Endothelial cell of umbilical vein (primary cell): ENCODE data around the gene TRIM56. TPM values are rescaled to one million over a fixed set of nuclear protein-coding genes. Genes with fewer than 3 reads are reported as not detected.

Source experiments
- Bru-seq: library from RNA; stranded (reverse); fragments of 400-500 nt; gene quantifications from one replicate; lab custom pipeline; 2021; lab: Mats Ljungman, UMichigan
- BruChase-seq, 2 experiments: library from RNA; stranded (reverse); fragments of 400-500 nt; gene quantifications; one replicate each; lab custom pipeline; 2021; lab: Mats Ljungman, UMichigan
- BruUV-seq: library from RNA; stranded (reverse); fragments of 400-500 nt; replicated peaks from 2 replicates; lab custom pipeline; 2021; lab: Mats Ljungman, UMichigan
- CTCF ChIA-PET: fragments of 300-600, 350-600 bp; sonication (Branson Sonifier 250); formaldehyde crosslinking; loops from one replicate; lab custom pipeline; 2021; ENCODE audit warnings: antibody characterized with exemption, inconsistent platforms; lab: Charles Lee
- POLR2A ChIA-PET: fragments of 300-600, 350-600 bp; sonication (Branson Sonifier 250); formaldehyde crosslinking; loops from one replicate; lab custom pipeline; 2021; ENCODE audit warnings: antibody characterized with exemption, inconsistent platforms; lab: Charles Lee
- DNase-seq: peaks from one replicate; pipeline ENCODE4 v3.0.0-alpha.2; 2011; ENCODE audit warnings: low read depth, low spot score
- FAIRE-seq: peaks from 2 replicates; lab custom pipeline; 2011; peaks lifted over from hg19 to GRCh38; lab: Jason Lieb, UNC
- H2AFZ ChIP-seq: 2 replicates; pipeline ENCODE4 v1.6.0; 2012; ENCODE audit warnings: low read depth, low read length, control low read depth, inconsistent platforms
- H3K27ac ChIP-seq: 2 replicates; pipeline ENCODE4 v1.5.1; 2011; ENCODE audit warnings: low read depth, mild to moderate bottlenecking, control low read depth, low read length, moderate library complexity; ENCODE audit not compliant: insufficient read depth
- H3K27me3 ChIP-seq, 2 experiments: 2 replicates each; pipeline versions ENCODE4 v1.6.0 to v1.6.1; 2011; ENCODE audit warnings: low read length in 2 of 2, mixed read lengths in 1 of 2; ENCODE audit not compliant: control insufficient read depth in 2 of 2, insufficient read depth in 2 of 2
- H3K36me3 ChIP-seq, 2 experiments: 2 replicates in 1 of 2; 3 replicates in 1 of 2; pipeline ENCODE4 v1.5.1; 2011; ENCODE audit warnings: low read length in 2 of 2, mild to moderate bottlenecking in 1 of 2, moderate library complexity in 1 of 2; ENCODE audit not compliant: control insufficient read depth in 2 of 2, insufficient read depth in 2 of 2; ENCODE audit errors: extremely low read depth in 1 of 2
- H3K4me1 ChIP-seq: 3 replicates; pipeline ENCODE4 v1.5.1; 2011; ENCODE audit warnings: mild to moderate bottlenecking, low read length; ENCODE audit not compliant: control insufficient read depth, insufficient read depth; ENCODE audit errors: extremely low read depth
- H3K4me2 ChIP-seq: 2 replicates; pipeline ENCODE4 v1.6.1; 2011; ENCODE audit warnings: low read length, control low read depth, mixed read lengths; ENCODE audit not compliant: insufficient read depth
- H3K4me3 ChIP-seq, 3 experiments: fragments of 200-600 bp in 1 of 3; sonication (generic), shearing (Covaris generic) in 1 of 3; replicated peaks in 1 of 3; 2 replicates each; pipeline ENCODE4 v1.5.1; 2011 to 2016; ENCODE audit warnings: control low read depth in 3 of 3, low read length in 3 of 3, mild to moderate bottlenecking in 2 of 3, inconsistent platforms in 1 of 3, low read depth in 1 of 3, moderate library complexity in 1 of 3; ENCODE audit not compliant: insufficient read depth in 1 of 3
- H3K79me2 ChIP-seq: 2 replicates; pipeline ENCODE4 v1.6.0; 2012; ENCODE audit warnings: low read length, inconsistent platforms; ENCODE audit not compliant: control insufficient read depth, insufficient read depth
- H3K9ac ChIP-seq: replicated peaks from 2 replicates; pipeline ENCODE3; 2011; ENCODE audit warnings: low read length, control low read depth; ENCODE audit not compliant: insufficient read depth; ENCODE audit errors: extremely low read depth
- H3K9me1 ChIP-seq: replicated peaks from 3 replicates; pipeline ENCODE4 v1.6.0; 2011; ENCODE audit warnings: mild to moderate bottlenecking, low read length; ENCODE audit not compliant: control insufficient read depth, insufficient read depth; ENCODE audit errors: extremely low read depth
- H3K9me3 ChIP-seq: replicated peaks from 2 replicates; pipeline ENCODE4 v1.5.1; 2012; ENCODE audit warnings: low read length, inconsistent platforms; ENCODE audit not compliant: control insufficient read depth, insufficient read depth
- H4K20me1 ChIP-seq: replicated peaks from 2 replicates; pipeline ENCODE3; 2011; ENCODE audit warnings: mild to moderate bottlenecking, low read length; ENCODE audit not compliant: control insufficient read depth, insufficient read depth; ENCODE audit errors: extremely low read depth
- EZH2 ChIP-seq: IDR thresholded peaks from 2 replicates; pipeline ENCODE4 v1.6.1; 2012; ENCODE audit warnings: borderline replicate concordance, low read depth, mild to moderate bottlenecking, moderate library complexity, low read length, inconsistent platforms; ENCODE audit not compliant: severe bottlenecking
- FOS ChIP-seq: IDR thresholded peaks from 2 replicates; pipeline ENCODE4 v1.6.1; 2011; ENCODE audit warnings: mild to moderate bottlenecking, low read length, moderate library complexity, borderline replicate concordance; ENCODE audit not compliant: insufficient read depth
- GATA2 ChIP-seq: IDR thresholded peaks from 2 replicates; pipeline ENCODE4 v1.7.0; 2011; ENCODE audit warnings: low read depth, mild to moderate bottlenecking, moderate library complexity, mixed read lengths, low read length; ENCODE audit not compliant: insufficient read length, insufficient read depth
- JUN ChIP-seq: IDR thresholded peaks from 2 replicates; pipeline ENCODE4 v1.6.1; 2011; ENCODE audit warnings: borderline replicate concordance, low read depth; ENCODE audit not compliant: insufficient read length, insufficient read depth
- MYC ChIP-seq: IDR thresholded peaks from one replicate; pipeline ENCODE4 v1.6.1; 2011; ENCODE audit warnings: mild to moderate bottlenecking, low read depth, low read length
- POLR2A ChIP-seq: IDR thresholded peaks from 2 replicates; pipeline ENCODE4 v1.6.1; 2012; ENCODE audit warnings: low read depth, mild to moderate bottlenecking, control low read depth, low read length
- POLR2AphosphoS5 ChIP-seq: IDR thresholded peaks from 2 replicates; pipeline ENCODE4 v1.6.1; 2012; ENCODE audit warnings: low read depth, mild to moderate bottlenecking, control low read depth, low read length, moderate library complexity; ENCODE audit not compliant: insufficient read depth
- dilution Hi-C: fragments of 300-500 bp; cut with MboI; formaldehyde crosslinking; loops from one replicate; pipeline ENCODE4 v1.15.0; 2019; ENCODE audit warnings: low sequenced_read_pairs; ENCODE audit not compliant: extremely low pct_ligation_motif_present
- intact Hi-C: fragments of 100-400 bp; cut with micrococcal nuclease; formaldehyde crosslinking; loops from one replicate; pipeline ENCODE4 v1.10.0; 2022
- long read RNA-seq: library from polyadenylated mRNA; stranded (forward); transcript quantifications from one replicate; pipeline ENCODE4 v2.0.0, GENCODE V29; 2021
- polyA minus RNA-seq, 3 experiments: library from RNA; depleted of rRNA, polyadenylated mRNA; stranded (reverse); fragments of >200 nt; gene quantifications; 1 replicate in 1 of 3; 2 replicates in 2 of 3; pipeline ENCODE4 v1.2.3, GENCODE V29; 2011
- polyA plus RNA-seq, 4 experiments: library from polyadenylated mRNA; depleted of rRNA in 3 of 4; stranded (reverse) in 3 of 4; unstranded in 1 of 4; fragments of >200 nt; gene quantifications; 2 replicates each; pipeline versions ENCODE4 v1.2.1 to v1.2.3, GENCODE V29; 2011 to 2012; ENCODE audit warnings: missing spikeins in 1 of 4
- total RNA-seq: library from RNA; stranded (reverse); gene quantifications from 2 replicates; pipeline ENCODE4 v1.2.3, GENCODE V29; 2021
- TF ChIP-seq, protein P1 (sequence below), 2 donors: IDR thresholded peaks; 1 replicate in 1 of 2; 2 replicates in 1 of 2; pipeline ENCODE4 v1.5.1; 2011; ENCODE audit warnings: low read length in 2 of 2, mild to moderate bottlenecking in 2 of 2, moderate library complexity in 2 of 2, control low read depth in 1 of 2, inconsistent platforms in 1 of 2, low read depth in 1 of 2; ENCODE audit not compliant: insufficient read depth in 1 of 2; ENCODE audit errors: extremely low read depth in 1 of 2
- TF ChIP-seq, protein P2 (sequence below): IDR thresholded peaks from 2 replicates; pipeline ENCODE4 v1.6.1; 2011; ENCODE audit not compliant: insufficient read depth, insufficient read length

The TRIM56 gene, protein sequence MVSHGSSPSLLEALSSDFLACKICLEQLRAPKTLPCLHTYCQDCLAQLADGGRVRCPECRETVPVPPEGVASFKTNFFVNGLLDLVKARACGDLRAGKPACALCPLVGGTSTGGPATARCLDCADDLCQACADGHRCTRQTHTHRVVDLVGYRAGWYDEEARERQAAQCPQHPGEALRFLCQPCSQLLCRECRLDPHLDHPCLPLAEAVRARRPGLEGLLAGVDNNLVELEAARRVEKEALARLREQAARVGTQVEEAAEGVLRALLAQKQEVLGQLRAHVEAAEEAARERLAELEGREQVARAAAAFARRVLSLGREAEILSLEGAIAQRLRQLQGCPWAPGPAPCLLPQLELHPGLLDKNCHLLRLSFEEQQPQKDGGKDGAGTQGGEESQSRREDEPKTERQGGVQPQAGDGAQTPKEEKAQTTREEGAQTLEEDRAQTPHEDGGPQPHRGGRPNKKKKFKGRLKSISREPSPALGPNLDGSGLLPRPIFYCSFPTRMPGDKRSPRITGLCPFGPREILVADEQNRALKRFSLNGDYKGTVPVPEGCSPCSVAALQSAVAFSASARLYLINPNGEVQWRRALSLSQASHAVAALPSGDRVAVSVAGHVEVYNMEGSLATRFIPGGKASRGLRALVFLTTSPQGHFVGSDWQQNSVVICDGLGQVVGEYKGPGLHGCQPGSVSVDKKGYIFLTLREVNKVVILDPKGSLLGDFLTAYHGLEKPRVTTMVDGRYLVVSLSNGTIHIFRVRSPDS
- total RNA-seq (21.8 and 25.1 TPM in 2 replicates), polyA plus RNA-seq (1.9 and 2.3 TPM in 2 replicates), polyA minus RNA-seq (10.9 and 17.3 TPM in 2 replicates), Bru-seq, nascent RNA (percentile 73 among the genes with signal in this experiment), BruChase-seq, experiment 1, labeled RNA remaining after a 6-hour chase (percentile 97 among the genes with signal in this experiment), BruChase-seq, experiment 2, labeled RNA remaining after a 2-hour chase (percentile 91 among the genes with signal in this experiment)
- polyA plus RNA-seq (2011; cell fraction: cytosol; rRNA removed): 2.6 and 3.3 TPM in 2 replicates
- 8.6 and 10.1 TPM in 2 replicates for polyA plus RNA-seq (2011; cell fraction: nucleus; rRNA removed)
- polyA plus RNA-seq (2012): 6.5 and 7.6 TPM in 2 replicates
- polyA minus RNA-seq (2011; cell fraction: cytosol; rRNA and poly(A)+ RNA removed): 6.0 TPM
- 6.4 and 7.9 TPM in 2 replicates for polyA minus RNA-seq (2011; cell fraction: nucleus; rRNA and poly(A)+ RNA removed)
- long read RNA-seq, full-length matches to known transcripts: 2 of 20 reads
- long read RNA-seq, partial matches to known transcripts: 2 of 20 reads
- long read RNA-seq, other reads (novel, unspliced or antisense): 16 of 20 reads

DNA sequence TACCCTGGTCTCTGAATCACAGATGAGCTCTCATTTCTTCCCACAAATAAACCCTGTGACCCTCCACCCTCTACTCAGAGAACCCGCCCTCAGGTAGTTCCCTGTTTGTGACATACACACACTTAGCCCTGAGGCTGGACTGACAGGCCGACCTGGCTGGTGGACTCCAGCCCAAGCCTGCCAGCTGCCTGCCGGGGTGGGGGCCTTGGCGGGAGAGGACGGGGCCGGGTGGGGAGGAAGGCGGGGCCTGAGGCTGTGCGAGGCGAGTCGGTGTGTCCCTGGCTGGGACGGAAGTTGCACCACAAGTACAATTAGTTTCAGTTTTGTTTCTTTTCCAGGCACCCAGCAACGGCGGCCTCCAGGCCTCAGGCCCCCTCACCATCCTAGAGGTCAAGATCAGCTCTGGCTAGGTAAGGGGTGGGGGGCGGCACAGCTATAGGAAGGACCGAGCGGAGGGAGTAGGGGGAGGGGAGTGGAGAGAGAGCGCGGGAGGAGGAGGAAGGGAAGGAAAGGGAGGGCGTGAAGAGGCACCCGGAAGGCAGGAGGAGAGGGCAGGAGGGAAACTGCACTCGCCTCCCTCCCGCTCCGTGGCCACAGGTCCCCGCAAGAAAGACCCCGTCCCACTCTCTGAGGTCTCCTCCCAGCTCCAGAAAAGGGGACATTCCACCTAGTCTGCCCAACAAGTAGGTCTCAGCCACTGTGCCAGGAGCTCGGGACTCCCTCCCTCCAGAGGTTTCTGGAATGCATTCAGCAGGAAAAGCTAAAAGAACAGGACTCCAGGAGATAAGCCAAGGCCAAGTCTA is at the start of gene TRIM56:
TRIM56 (plus strand) TSS at position 320 of the 803 bp plus-strand sequence. CDS start 1,832 bp downstream, outside the sequence.
- Histone ChIP-seq H3K4me3 (peak within 1 kb of the TSS; percentile 63 to 71 (median 66)), H2AFZ (peak within 1 kb of the TSS; percentile 83), H3K27ac (peak within 1 kb of the TSS; percentile 77), H3K9me1 (no peaks in the 10 kb centered on the region), H3K9me3 (no peaks in the 10 kb centered on the region), H3K9ac (peak within 1 kb of the TSS; percentile 73), H3K4me2 (peak within 1 kb of the TSS; percentile 85), H4K20me1 (no peaks in the 10 kb centered on the region), H3K27me3 (no peaks in the 10 kb centered on the region), H3K4me1 (peaks cover 12% of the 10 kb centered on the region), H3K36me3 (peaks cover 0 to 5% of the 10 kb centered on the region in 2 experiments), H3K79me2 (peaks cover 34% of the 10 kb centered on the region)
- FAIRE-seq (peak; percentile 95), DNase-seq (peak; percentile 86)
- no TSS peak for BruUV-seq
- intact Hi-C loops (loop anchor here (1.0 kb wide), 1 partner anchor 53 kb away; no protein-coding TSS in a partner anchor), dilution Hi-C loops (no loop called here)
- TF ChIP-seq MYC (peak; percentile 31), POLR2AphosphoS5 (peak; percentile 44), EZH2 (no peak), POLR2A (no peak), FOS (no peak), JUN (no peak), GATA2 (peak; percentile 69)
- TF ChIP-seq, protein P1, sequence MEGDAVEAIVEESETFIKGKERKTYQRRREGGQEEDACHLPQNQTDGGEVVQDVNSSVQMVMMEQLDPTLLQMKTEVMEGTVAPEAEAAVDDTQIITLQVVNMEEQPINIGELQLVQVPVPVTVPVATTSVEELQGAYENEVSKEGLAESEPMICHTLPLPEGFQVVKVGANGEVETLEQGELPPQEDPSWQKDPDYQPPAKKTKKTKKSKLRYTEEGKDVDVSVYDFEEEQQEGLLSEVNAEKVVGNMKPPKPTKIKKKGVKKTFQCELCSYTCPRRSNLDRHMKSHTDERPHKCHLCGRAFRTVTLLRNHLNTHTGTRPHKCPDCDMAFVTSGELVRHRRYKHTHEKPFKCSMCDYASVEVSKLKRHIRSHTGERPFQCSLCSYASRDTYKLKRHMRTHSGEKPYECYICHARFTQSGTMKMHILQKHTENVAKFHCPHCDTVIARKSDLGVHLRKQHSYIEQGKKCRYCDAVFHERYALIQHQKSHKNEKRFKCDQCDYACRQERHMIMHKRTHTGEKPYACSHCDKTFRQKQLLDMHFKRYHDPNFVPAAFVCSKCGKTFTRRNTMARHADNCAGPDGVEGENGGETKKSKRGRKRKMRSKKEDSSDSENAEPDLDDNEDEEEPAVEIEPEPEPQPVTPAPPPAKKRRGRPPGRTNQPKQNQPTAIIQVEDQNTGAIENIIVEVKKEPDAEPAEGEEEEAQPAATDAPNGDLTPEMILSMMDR (IDR thresholded peaks at IDR 0.05; ENCODE audit: extremely low read depth in 1 of 2, insufficient read depth in 1 of 2, low read depth in 1 of 2, low read length in 2 of 2): no peak
- TF ChIP-seq, protein P2, sequence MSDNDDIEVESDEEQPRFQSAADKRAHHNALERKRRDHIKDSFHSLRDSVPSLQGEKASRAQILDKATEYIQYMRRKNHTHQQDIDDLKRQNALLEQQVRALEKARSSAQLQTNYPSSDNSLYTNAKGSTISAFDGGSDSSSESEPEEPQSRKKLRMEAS: no peak
- ChIA-PET POLR2A (interaction anchor here (0.7 to 2.1 kb wide), 6 partner anchors 9 to 49 kb away, joined by 3 to 18 read pairs (median 4); partner anchors contain the start of gene SERPINE1), CTCF (interaction anchor here (1.1 to 2.7 kb wide), 8 partner anchors 8 to 197 kb away, joined by 3 to 22 read pairs (median 6); partner anchors contain the start of gene SERPINE1)
